DLD1 (cell line): ENCODE data around the gene GALNTL6.

Experiments
- in situ Hi-C: cut with HindIII; loops from 2 replicates; pipeline ENCODE4 v1.10.0; 2017; ENCODE audit warnings: low sequenced_read_pairs

GALNTL6 gene

DNA sequence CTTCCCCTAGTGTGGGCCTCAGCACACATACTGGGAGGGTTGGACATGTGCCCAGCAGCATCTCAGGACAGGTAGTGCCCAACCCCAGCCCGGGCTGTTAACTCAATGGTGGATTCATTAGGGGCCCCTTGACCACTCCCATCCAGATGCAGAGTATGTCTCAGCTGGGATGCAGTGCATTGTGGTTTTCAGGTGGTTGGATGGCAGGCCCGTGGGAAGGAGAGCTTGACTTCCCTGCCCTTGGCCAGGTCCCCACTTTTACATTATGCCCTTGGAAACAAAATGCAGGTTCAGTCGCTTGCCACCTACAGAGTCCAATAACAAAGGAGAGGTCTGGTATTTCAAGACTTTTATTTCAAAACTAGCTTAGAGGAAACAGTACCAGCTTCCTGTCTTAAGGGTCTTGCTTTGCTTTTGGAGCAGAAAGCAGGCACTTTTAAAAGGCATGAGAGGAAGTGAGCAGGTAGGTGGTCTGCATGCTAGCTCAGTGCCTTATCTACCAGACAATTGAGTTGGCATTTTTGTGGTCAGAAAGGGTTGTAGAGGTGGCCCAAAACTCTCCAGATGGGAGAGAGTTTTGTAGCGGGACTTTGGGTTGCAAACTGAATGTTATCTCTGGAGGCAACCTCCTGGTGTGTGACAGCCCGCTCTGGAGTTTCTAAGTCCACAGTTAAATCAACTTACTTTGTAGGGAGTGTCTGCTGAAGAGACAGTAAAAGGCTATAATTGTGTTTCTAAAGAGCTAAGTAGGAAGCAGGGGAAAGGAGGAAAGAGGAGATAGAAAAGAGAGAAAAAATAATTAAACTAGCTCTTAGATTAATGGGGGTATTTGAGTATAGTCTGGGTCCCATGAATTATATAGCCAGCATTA is 171.0 kb downstream of the GALNTL6 start:
- in situ Hi-C loops: no loop called here

DNA sequence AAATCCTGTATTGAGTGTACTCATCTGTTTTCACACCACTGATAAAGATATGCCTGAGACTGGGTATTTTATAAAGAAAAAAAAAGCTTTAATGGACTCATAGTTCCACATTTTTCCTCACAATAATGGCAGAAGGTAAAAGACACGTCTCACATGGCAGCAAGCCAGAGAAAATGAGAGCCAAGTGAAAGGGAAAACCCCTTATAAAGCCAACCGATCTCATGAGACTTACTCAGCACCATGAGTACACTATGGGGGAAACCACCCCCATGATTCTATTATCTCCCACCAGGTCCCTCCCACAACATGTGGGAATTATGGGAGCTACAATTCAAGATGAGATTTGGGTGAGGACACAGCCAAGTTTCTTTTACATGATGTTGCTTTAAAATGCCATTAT is 171.9 kb downstream of the GALNTL6 start:
- in situ Hi-C loops: no loop called here

DNA sequence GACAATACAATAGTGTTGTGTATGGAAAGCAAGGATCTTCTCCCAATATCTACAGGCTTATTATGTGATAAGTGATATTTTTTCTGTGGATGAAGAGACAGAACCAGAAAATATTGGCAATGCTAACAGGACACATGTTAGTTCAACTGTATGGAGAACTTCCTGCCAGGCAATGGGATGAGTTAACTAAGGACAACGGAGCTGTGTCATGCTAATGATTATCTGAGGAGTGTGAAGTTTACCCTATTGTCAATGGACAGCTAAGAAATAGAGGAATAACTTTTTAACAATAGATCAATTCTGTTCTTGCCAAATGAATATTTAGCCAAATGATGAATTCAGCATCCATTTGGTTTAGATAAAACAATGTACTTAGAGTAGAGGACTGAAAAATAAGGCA is 180.0 kb downstream of the GALNTL6 start:
- in situ Hi-C loops: no loop called here

DNA sequence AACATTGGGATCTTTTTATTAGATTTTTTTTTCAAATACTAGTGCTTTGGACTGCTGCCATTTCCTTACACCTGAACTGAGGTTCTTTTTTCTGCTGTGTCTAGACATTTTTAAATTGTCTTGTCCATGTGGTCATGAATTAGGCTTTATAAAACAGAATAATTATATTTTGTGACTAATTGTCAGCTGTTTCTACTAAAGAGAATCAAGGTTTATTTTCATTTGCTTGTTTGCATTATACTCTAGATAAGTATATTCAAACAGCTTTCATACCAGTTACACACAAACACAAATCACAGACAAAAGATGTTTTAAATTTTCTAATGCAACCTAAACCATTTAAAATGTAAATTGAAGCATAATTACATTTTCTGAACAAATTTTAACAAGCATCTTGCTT is 194.7 kb downstream of the GALNTL6 start:
- in situ Hi-C loops: no loop called here

DNA sequence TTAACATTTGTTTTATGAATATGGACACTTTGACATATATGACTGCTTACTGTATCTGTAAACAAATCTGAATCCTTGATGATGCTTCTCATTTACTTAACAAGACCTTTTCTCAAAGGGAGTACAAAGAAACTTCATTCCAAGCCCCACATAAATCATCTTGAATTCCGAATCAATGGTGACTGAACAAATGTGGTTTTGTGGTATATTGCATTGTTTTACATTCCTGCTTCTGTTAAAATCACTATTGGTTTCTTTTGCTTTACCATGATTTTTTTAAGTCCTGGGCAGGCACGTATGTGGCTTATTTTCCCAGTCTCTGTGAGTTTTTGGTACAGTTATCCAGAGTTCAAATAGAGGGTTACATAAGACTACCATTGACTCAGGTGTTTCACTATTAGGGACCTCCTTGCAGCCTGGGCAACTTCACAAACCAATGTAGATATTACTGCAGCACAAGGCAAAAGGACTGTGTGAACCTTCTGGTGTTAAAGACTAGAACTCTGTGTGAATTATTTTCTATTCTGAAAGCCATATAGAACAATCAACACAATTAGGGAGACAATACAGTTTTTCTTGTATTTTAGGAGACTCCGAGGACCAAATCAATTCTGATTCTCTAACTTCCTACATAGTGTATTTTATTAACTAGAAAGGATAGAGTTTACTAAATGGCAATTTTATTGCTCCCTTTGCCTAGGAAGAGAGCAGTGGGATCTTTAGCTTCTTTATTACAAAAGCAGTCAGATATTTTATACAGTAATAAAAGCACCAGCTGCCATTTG is 196.4 kb downstream of the GALNTL6 start:
- in situ Hi-C loops: no loop called here

DNA sequence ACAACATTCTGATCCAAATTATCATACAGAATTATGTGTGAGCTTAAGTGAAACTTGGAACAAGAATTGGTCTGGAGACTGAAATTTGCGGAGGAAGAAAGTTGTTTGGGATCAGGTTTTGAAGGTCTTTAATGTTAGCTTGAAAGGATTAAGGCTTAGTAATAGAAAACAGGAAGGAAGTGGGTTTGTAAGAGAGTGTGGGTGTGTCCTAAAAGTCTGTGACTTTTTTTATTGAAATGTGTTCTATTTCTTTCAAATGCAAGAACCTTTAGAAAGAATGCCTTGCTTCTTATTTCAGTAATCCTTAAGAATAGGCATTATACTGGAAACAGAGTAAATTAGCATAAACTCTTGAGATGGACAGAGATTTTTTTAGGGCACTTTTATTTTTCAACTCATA is 198.0 kb downstream of the GALNTL6 start:
- in situ Hi-C loops: no loop called here

DNA sequence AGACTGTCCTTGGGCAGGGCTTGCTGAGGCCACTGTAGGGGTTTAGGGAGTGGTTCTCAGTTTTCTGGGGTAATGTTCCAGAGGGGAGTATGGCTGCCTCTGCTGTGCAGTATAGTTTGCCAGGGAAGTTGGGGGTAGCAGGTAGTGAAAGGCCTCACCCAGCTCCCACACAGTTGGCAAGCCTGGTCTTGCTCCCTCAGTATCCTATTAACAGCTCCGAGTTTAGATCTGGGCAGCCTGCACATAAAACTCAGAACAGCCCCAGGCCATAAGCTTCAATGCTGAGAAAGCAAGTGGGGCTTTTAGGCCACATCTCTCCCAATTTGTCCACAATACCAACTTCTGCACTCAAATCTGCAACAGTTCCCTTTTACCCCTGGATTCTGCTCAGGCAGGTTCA is 205.2 kb downstream of the GALNTL6 start:
- in situ Hi-C loops: no loop called here

DNA sequence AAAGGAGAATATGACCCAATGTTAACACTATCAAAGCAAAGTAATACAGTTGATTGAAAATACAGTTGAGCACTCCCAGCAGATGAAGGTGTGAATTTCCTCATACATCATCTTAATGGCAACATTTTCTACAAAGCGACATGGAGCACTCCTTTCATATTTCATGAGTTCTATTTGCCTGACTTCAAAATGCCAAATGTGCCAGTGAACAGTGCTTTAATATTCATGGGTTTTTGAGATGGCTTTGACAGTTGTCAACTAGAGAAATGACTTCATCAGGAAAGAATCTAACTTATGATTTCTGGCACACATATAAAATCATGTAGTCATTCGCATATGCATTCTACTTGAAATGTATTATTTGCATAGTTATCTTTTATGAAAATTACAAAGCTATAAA is 222.4 kb downstream of the GALNTL6 start:
- in situ Hi-C loops: no loop called here

DNA sequence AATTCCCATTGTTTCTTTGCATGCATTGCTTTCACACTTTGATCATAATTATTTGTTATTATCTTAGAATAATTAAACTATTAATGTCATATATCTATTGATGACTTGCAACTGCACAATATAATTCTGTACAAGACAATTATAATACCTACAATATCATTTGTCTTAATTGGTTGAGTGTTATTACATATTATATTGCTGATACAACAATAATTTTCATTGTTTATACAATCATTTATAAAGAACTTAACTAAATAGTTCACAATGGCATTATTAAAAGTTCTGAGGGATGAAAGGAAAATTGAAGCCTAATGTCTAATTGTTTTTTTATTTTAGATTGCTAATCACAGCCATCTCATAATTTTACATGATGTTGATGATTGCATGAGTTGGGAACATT is 227.6 kb downstream of the GALNTL6 start:
- in situ Hi-C loops: no loop called here

DNA sequence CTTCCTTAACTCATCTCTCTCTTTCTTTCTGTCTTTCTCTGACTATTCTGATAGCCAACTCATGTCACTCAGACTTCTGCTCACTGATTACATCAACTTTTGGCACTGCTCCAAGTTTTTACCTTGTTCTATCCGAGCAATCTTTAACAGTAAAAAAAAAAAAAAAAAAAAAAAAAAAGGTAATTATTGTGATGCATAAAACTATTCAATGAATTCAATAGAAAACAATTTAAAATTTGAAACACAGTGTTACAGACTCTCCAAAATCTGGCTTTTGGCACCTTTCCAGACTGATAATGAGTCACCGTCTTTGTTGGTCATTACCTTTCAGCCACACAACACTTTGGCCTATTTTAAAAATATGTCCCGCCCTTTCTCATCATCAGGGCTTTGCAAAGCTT is 229.5 kb downstream of the GALNTL6 start:
- in situ Hi-C loops: no loop called here

DNA sequence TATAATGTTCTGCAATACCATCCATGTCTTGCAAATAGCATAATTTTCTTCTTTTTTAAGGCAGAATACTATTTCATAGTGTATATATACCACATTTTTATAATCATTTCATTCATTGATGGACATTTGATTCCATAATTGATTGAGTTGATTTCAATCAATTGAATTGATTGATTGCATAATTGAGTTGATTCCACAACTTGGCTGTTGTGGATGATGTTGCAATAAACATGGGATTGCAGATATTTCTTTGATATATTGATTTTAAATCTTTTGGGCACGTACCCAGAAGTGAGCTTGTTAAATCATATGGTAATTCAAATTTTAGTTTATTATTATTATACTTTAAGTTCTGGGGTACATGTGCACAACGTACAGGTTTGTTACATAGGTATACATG is 232.8 kb downstream of the GALNTL6 start:
- in situ Hi-C loops: no loop called here

DNA sequence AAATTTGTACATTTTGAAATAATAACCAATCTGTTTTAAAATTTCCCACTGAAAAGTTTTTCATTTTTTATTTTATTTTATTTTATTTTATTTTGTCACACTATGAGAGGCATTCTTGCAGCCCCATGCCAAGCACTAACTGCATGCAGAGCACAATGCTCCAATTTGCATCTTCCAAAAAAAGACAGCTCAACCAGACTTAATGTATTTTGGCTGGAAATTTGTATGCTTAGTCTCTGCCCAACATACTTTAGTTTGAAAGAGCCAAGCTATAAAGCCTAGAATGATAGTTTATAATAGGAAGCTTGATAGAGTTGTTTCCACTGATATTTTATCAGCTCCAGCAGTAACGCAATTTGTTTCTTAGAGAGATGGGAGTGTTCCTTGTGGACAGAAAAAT is 235.5 kb downstream of the GALNTL6 start:
- in situ Hi-C loops: no loop called here

DNA sequence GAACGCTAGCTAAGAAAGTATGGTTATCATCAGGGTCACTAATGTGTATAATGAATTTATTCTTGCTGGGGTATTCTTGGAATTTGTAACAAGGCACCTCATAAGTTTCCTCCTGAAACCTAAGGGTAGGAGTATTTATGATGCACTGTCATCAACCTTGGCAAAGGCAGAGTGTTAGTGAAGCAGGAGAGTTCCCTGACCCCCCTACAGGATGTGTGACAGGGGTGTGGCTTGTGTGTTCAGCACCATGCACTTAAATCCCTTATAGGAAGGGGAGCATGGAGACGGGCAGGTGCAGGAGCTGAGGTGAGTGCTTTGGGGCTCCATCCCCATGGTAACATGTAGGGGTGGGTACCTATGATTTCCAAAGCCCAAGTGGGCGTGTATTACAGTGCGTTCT is 237.7 kb downstream of the GALNTL6 start:
- in situ Hi-C loops: no loop called here

DNA sequence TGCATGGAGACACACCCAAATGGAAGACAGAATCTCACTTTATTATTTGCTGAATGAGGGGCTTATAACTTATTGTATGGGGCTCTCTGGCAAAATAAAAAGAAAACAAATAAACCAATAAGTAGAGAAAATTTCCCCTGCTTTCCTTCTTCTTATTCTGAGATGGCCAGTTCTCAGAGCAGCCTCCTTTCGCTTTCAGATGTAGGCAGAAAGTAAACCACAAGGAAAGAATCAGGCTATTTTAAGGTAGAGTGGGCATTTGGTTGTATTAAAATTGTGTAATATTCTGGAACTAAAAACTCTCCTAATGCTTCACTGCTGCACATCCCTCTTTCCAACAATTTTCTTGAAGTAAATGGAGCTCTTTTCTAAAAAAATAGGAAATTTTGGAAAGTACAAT is 241.8 kb downstream of the GALNTL6 start:
- in situ Hi-C loops: no loop called here

DNA sequence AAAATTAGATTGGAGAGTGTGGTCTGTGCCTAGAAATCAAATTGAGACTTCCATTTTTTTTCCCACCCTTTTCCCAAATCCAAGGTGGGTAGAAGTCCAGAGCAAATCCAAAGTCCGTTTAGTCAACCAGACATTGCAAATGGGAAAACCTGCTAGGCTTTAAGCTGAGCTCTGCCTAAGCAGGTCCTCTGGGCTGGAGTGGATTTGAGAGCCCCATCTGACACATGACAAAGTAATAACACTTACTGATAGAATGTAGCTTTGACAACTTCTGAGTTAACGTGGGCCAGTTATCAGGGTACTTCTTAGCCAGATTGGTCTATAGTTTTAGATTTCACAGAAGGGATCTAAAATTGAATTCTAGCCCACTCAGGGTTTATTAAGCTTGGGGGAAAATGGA is 242.3 kb downstream of the GALNTL6 start:
- in situ Hi-C loops: no loop called here

DNA sequence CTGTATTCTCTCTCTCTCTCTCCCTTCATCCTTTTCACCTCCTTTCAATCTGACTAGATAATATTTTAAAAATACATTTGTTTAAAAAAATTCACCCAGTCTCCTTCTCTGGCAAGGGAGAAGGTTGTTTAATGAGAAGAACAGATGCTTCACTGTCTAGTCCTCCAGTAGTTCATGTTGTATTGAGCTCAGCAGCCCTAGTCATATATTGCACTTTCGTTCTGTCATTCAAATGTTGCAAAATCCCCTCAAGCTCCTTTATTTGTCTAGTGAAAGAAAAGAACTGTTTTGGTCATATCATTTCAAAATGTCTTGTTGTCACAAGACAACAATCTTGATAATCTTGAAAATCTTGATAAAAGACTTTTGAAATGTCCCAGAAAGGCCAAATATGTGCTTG is 248.0 kb downstream of the GALNTL6 start:
- in situ Hi-C loops: no loop called here

DNA sequence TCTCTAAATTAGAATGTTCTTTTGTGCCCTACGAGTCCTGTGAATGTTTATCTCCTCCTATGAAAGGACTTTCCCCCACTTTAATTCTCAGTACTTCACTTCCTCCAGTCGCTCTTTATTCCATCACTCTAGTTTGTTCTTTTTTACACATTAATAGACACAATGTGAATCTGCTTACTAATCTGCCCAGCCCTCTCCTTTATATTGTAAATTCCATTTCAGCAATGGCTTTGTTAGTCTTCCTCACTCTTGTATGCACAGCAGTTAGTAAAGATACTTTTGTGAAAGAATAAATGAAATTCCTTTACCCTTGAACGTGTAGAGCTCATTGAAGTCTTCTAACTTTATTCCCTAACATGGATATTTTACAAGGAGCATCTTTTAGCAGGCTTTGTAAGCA is 255.3 kb downstream of the GALNTL6 start:
- in situ Hi-C loops: no loop called here

DNA sequence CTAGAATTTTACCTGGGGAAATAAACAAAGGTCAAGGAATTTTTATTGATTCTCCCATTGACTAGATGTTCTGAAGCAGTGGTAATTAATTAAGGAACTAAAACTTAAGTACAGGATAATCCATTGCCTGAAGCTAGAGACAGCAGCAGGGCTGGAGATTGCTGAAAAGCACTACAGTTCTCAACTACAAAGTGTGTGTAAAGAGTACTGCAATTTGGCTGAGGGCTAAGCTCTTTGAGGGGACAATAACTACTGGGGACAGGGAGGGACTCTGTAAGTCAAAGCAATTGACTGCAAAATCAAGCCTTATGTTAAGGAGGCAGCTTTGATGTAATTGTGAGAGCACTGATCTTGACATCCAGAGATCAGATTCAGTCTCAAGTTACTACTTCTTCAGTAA is 260.4 kb downstream of the GALNTL6 start:
- in situ Hi-C loops: no loop called here

DNA sequence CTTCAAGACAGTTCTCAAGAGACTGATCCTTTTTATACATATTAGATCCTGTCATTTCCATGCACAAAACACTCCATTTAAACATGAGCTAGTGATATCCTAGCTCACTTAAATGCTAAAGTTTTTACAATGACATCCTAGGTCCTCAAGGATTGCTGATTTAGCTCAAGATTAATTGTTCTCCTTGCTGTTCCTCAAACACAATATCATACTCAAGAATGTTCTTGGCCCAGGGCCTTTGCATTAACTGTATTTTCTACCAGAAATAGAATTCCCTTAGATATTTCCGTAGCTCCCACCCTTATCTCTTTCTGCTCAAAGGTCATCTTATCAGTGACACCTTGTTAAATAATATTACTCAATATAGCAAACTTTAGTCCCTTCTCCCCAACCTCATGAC is 270.1 kb downstream of the GALNTL6 start:
- in situ Hi-C loops: no loop called here

DNA sequence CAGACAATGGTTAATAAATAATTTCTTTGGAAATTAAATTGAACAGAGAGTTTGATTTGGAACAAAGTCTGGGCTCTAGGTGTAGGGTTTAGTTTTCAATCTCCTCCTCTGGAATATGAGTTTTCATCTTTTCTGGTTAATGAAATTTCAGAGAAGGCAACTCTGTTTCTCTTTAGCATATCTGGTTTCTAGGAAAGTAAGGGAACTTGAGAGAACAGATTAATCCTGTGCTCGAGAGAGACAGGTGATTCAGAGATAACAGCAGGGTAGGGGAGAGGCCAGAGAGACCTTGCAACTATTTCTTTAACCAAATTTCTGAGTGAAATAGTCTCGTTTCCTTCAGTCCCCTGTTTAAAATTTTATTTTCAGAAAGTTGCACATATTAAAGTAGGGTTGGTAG is 275.4 kb downstream of the GALNTL6 start:
- in situ Hi-C loops: no loop called here

DNA sequence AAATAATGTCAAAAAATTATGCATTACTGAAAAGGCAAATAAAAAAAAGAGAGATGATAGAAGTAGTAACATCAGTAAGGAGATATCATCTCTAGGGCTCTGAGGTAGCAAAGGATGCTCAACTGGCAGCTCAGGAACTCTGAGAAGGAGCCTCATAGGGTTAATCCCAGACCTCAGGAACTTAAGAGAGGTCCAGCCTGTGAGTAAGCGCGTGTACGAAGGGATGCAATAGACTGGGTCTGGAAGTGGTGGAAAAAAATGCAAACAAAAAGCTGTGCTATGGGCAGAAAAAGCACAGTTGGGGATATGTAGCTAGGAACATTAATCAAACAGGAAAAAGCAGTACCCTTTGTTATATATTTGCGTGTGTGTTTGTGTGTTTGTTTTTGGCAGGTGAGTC is 282.0 kb downstream of the GALNTL6 start:
- in situ Hi-C loops: no loop called here

DNA sequence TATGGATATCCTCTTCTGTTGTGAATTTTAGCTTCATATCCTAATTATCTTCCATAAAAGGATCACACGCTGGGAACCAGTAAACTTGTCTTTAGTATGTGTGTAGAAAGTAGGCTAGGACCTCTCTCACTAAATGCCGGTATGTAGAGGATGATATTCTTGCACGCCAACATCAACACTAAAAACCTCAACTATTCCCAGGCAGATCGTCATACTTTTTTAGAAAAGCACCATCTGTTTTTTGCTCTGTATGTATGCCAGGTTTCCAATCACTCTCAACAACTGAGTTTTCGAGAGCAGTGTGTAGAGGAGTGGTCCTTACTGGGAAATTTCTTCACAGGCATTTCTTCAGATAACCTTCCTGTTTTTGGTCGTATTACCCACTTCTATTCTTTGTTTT is 283.6 kb downstream of the GALNTL6 start:
- in situ Hi-C loops: no loop called here
